K562 (cell line): ENCODE measurements around the gene IARS1. TPM values are rescaled to one million over a fixed set of nuclear protein-coding genes. Genes with fewer than 3 reads are reported as not detected.

Experiments
- ATAC-seq: fragments of 200-7000 bp; cut with Tn5 transposase; 3 replicates; pipeline ENCODE4 v1.9.1; 2020; ENCODE audit warnings: moderate library complexity
- BruUV-seq: library from RNA; stranded (reverse); fragments of 400-500 nt; replicated peaks from 2 replicates; lab custom pipeline; 2021; lab: Mats Ljungman, UMichigan
- CTCF ChIA-PET: fragments of 300-600 bp; formaldehyde crosslinking; extraction: SDS; loops from one replicate; lab custom pipeline; 2021; ENCODE audit warnings: low intra/inter-chr PET ratio; lab: Yijun Ruan, JAX
- POLR2A ChIA-PET: fragments of 300-600, 350-650 bp; sonication (Branson Sonifier 250); formaldehyde crosslinking; extraction: SDS; loops from one replicate; lab custom pipeline; 2021; ENCODE audit warnings: antibody characterized with exemption, inconsistent platforms; lab: Yijun Ruan, JAX
- DNase-seq, 4 experiments: peaks; one replicate each; pipeline versions ENCODE4 v3.0.0 to v3.0.0-alpha.2; 2011 to 2018; ENCODE audit warnings: low spot score in 3 of 4, mixed read lengths in 3 of 4; ENCODE audit errors: extremely low read depth in 1 of 4
- FAIRE-seq: peaks from 2 replicates; lab custom pipeline; 2011; peaks lifted over from hg19 to GRCh38; lab: Jason Lieb, UNC
- H2AFZ ChIP-seq: 2 replicates; pipeline ENCODE4 v1.6.0; 2011; ENCODE audit warnings: low read depth, low read length, control low read depth, inconsistent platforms
- H3K27ac ChIP-seq: fragments of 200-600 bp; 3 replicates; pipeline ENCODE4 v1.8.0; 2011; ENCODE audit warnings: low read depth, mild to moderate bottlenecking, control low read depth, inconsistent platforms, low read length, moderate library complexity, mixed read lengths; ENCODE audit errors: extremely low read depth
- H3K27me3 ChIP-seq, 2 experiments: fragments of 300-600 bp in 1 of 2; 2 replicates in 1 of 2; 3 replicates in 1 of 2; pipeline versions ENCODE4 v1.6.0 to v1.8.0; 2011; ENCODE audit warnings: inconsistent platforms in 2 of 2, low read length in 2 of 2, mild to moderate bottlenecking in 1 of 2, mixed read lengths in 1 of 2, moderate library complexity in 1 of 2; ENCODE audit not compliant: control insufficient read depth in 2 of 2, insufficient read depth in 2 of 2
- H3K36me3 ChIP-seq: fragments of 300-600 bp; 3 replicates; pipeline ENCODE4 v1.8.0; 2011; ENCODE audit warnings: mild to moderate bottlenecking, low read length, inconsistent platforms; ENCODE audit not compliant: control insufficient read depth, insufficient read depth
- H3K4me1 ChIP-seq, 2 experiments: fragments of 200-600 bp in 1 of 2; replicated peaks in 1 of 2; 2 replicates in 1 of 2; 3 replicates in 1 of 2; pipeline versions ENCODE4 v1.5.1 to v1.8.0; 2011; ENCODE audit warnings: inconsistent platforms in 2 of 2, low read length in 2 of 2, mild to moderate bottlenecking in 1 of 2, mixed read lengths in 1 of 2, moderate library complexity in 1 of 2; ENCODE audit not compliant: control insufficient read depth in 2 of 2, insufficient read depth in 2 of 2
- H3K4me2 ChIP-seq: 2 replicates; pipeline ENCODE4 v1.6.1; 2011; ENCODE audit warnings: low read length, control low read depth, inconsistent platforms, mixed read lengths; ENCODE audit not compliant: insufficient read depth
- H3K4me3 ChIP-seq: fragments of 200-600 bp; sonication (generic), shearing (Covaris generic); 2 replicates; pipeline ENCODE4 v1.5.1; 2016; ENCODE audit warnings: control low read depth, inconsistent platforms
- H3K79me2 ChIP-seq: fragments of 200-600 bp; 3 replicates; pipeline ENCODE4 v1.8.0; 2011; ENCODE audit warnings: low read length, inconsistent platforms; ENCODE audit not compliant: control insufficient read depth, insufficient read depth
- H3K9ac ChIP-seq, 2 experiments: 2 replicates each; pipeline versions ENCODE4 v1.6.0 to v1.6.1; 2011; ENCODE audit warnings: low read depth in 2 of 2, low read length in 2 of 2, control low read depth in 1 of 2, inconsistent platforms in 1 of 2, mild to moderate bottlenecking in 1 of 2, mixed read lengths in 1 of 2; ENCODE audit not compliant: insufficient read depth in 1 of 2
- H3K9me1 ChIP-seq: one replicate; pipeline ENCODE4 v1.6.0; 2011; ENCODE audit warnings: inconsistent platforms, mild to moderate bottlenecking, low read length, moderate library complexity; ENCODE audit not compliant: control insufficient read depth, insufficient read depth
- H3K9me3 ChIP-seq: replicated peaks from 2 replicates; pipeline ENCODE4 v1.5.1; 2011; ENCODE audit warnings: low read depth, low read length, inconsistent platforms; ENCODE audit not compliant: control insufficient read depth, insufficient read depth
- H4K20me1 ChIP-seq: replicated peaks from 2 replicates; pipeline ENCODE4 v1.6.1; 2011; ENCODE audit warnings: low read length, inconsistent platforms, mixed read lengths; ENCODE audit not compliant: control insufficient read depth, insufficient read depth
- ARNT ChIP-seq, 2 experiments: fragments of 450-650 bp; IDR thresholded peaks; 2 replicates each; pipeline ENCODE4 v1.6.1; 2016; ENCODE audit warnings: mild to moderate bottlenecking in 1 of 2
- FOS ChIP-seq: IDR thresholded peaks from 3 replicates; pipeline ENCODE4 v1.6.1; 2011; ENCODE audit not compliant: insufficient read length; ENCODE audit errors: extremely low read depth
- FOXM1 ChIP-seq, 2 experiments: fragments of 450-650 bp in 1 of 2; sonication (generic) in 1 of 2; formaldehyde crosslinking in 1 of 2; IDR thresholded peaks; 2 replicates each; pipeline versions ENCODE4 v1.6.1 to v1.9.0; 2017 to 2022; ENCODE audit warnings: low read depth in 2 of 2, mild to moderate bottlenecking in 2 of 2, missing genetic modification reagents in 1 of 2, moderate library complexity in 1 of 2
- ID3 ChIP-seq, 2 experiments: fragments of 250-450 bp in 1 of 2; fragments of 450-650 bp in 1 of 2; sonication (Bioruptor Pico) in 1 of 2; IDR thresholded peaks; 2 replicates each; pipeline versions ENCODE4 v1.6.1 to v1.8.0; 2016 to 2021; ENCODE audit warnings: mild to moderate bottlenecking in 2 of 2, moderate library complexity in 2 of 2, missing compliant biosample characterization in 1 of 2, missing genetic modification characterization in 1 of 2
- MEIS2 ChIP-seq: fragments of 450-650 bp; IDR thresholded peaks from 2 replicates; pipeline ENCODE4 v1.6.1; 2014; ENCODE audit warnings: mild to moderate bottlenecking; ENCODE audit not compliant: partially characterized antibody
- MYBL2 ChIP-seq, 2 experiments: fragments of 450-650 bp in 1 of 2; sonication (generic) in 1 of 2; formaldehyde crosslinking in 1 of 2; IDR thresholded peaks; 2 replicates each; pipeline versions ENCODE4 v1.6.1 to v1.8.1; 2017 to 2022; ENCODE audit warnings: borderline replicate concordance in 1 of 2, inconsistent platforms in 1 of 2, low read depth in 1 of 2, mild to moderate bottlenecking in 1 of 2, missing genetic modification reagents in 1 of 2, moderate library complexity in 1 of 2
- NR2C1 ChIP-seq, 2 experiments: fragments of 450-650 bp; IDR thresholded peaks; 2 replicates each; pipeline ENCODE4 v1.6.1; 2017; ENCODE audit warnings: mild to moderate bottlenecking in 2 of 2, antibody characterized with exemption in 1 of 2, inconsistent platforms in 1 of 2, missing compliant biosample characterization in 1 of 2, missing genetic modification characterization in 1 of 2
- PCBP2 ChIP-seq: fragments of 200-400 bp; formaldehyde crosslinking; IDR thresholded peaks from 2 replicates; pipeline ENCODE4 v1.6.1; 2018; ENCODE audit warnings: low read length, low read depth, mild to moderate bottlenecking, moderate library complexity; ENCODE audit not compliant: poor library complexity, severe bottlenecking
- SIRT6 ChIP-seq: IDR thresholded peaks from one replicate; pipeline ENCODE4 v1.6.1; 2012; ENCODE audit warnings: low read depth, mild to moderate bottlenecking, control low read depth, inconsistent platforms, low read length, moderate library complexity
- XRCC3 ChIP-seq: fragments of 450-650 bp; IDR thresholded peaks from 2 replicates; pipeline ENCODE4 v1.6.1; 2017; ENCODE audit warnings: mild to moderate bottlenecking, moderate library complexity
- ZBTB8A ChIP-seq: fragments of 450-650 bp; IDR thresholded peaks from 2 replicates; pipeline ENCODE4 v1.6.1; 2018; ENCODE audit warnings: mild to moderate bottlenecking, moderate library complexity; ENCODE audit not compliant: partially characterized antibody
- WGBS: fragments of 100-300 bp; shearing (Covaris generic); methylation state at CpG from one replicate; pipeline ENCODE4 v1.1.6; 2016; ENCODE audit warnings: low coverage, mixed read lengths; ENCODE audit not compliant: insufficient coverage; ENCODE audit errors: missing lambda C conversion rate; 5-methylcytosine and 5-hydroxymethylcytosine counted together
- in situ Hi-C: fragments of 300-500 bp; cut with MboI; formaldehyde crosslinking; loops from 4 replicates; pipeline ENCODE4 v1.15.0; 2018; ENCODE audit warnings: inconsistent platforms, mixed read lengths
- intact Hi-C: fragments of 100-400 bp; cut with micrococcal nuclease; formaldehyde crosslinking; loops from 2 replicates; pipeline ENCODE4 v1.14.2; 2022
- polyA plus RNA-seq, 8 experiments: library from polyadenylated mRNA; depleted of rRNA in 4 of 8; stranded (reverse) in 5 of 8; unstranded in 3 of 8; fragments of >200 nt; fragmentation: Nextera tagmentation in 2 of 8; fragmentation: Illumina TruSeq in 1 of 8; extraction: Ambion mirVana in 2 of 8; extraction: Trizol in 1 of 8; gene quantifications; 2 replicates each; pipeline versions ENCODE4 v1.2.1 to v1.2.3, GENCODE V29; 2011 to 2014; ENCODE audit warnings: inconsistent platforms in 1 of 8, missing spikeins in 1 of 8
- total RNA-seq, 7 experiments: library from RNA; depleted of rRNA in 6 of 7; stranded (reverse); fragments of >200 nt in 6 of 7; fragmentation: Illumina TruSeq in 2 of 7; extraction: Trizol in 2 of 7; gene quantifications; 2 replicates each; pipeline versions ENCODE4 v1.2.1 to v1.2.3, GENCODE V29; 2011 to 2021; ENCODE audit warnings: low replicate concordance in 1 of 7
- TF ChIP-seq, protein P1 (sequence below), 2 experiments: IDR thresholded peaks in 1 of 2; conservative IDR thresholded peaks in 1 of 2; 2 replicates each; pipeline ENCODE4 v1.6.1; 2016; ENCODE audit warnings: low read depth in 2 of 2, mild to moderate bottlenecking in 1 of 2, missing compliant biosample characterization in 1 of 2, missing genetic modification characterization in 1 of 2, moderate library complexity in 1 of 2
- TF ChIP-seq, protein P2 (sequence below), 2 experiments: fragments of 450-650 bp; IDR thresholded peaks; 2 replicates each; pipeline ENCODE4 v1.6.1; 2016

Gene IARS1
- total and polyA plus RNA-seq, 9 of the 15 experiments (the other 6 are each of a cell fraction or from before 2014, with no cell fraction given), result 119 to 371 (median 234) TPM

- intact Hi-C loops, result loop anchor here (2.0 kb wide), 1 partner anchor 32 kb away; the partner anchor contains the start of genes CENPP and NOL8
- H3K4me2 ChIP-seq, result peak overlapping the region; percentile 100
- FAIRE-seq (no peak), DNase-seq (peak in 1 of 4 experiments; percentile 31), ATAC-seq (peak; percentile 1; the same call in 2 of the 3 replicates)
- peaks cover 7 to 23% of the 10 kb centered on the region in 2 experiments for H3K4me1 ChIP-seq
- H3K9me1 ChIP-seq, result peaks cover 4% of the 10 kb centered on the region
- WGBS, result 4% methylated on average over 8 of the region's 8 CpGs
- H4K20me1 ChIP-seq, result peaks cover 5% of the 10 kb centered on the region
- H3K9ac ChIP-seq, result peak overlapping the region; percentile 96 to 100
- H3K4me3 ChIP-seq, result peak overlapping the region; percentile 70
- TSS peak; percentile 52 for BruUV-seq
- H2AFZ ChIP-seq, result peak overlapping the region; percentile 80; the same call in 1 of the 2 replicates
- ChIA-PET POLR2A (interaction anchor here (0.6 to 3.7 kb wide), 9 partner anchors 10 to 1071 kb away, joined by 3 to 58 read pairs (median 3); partner anchors contain the start of genes CENPP and ECM2), CTCF (no interaction called here)
- no peaks in the 10 kb centered on the region for H3K9me3 ChIP-seq
- no peaks in the 10 kb centered on the region for H3K27me3 ChIP-seq
- H3K36me3 ChIP-seq, result peaks cover 69% of the 10 kb centered on the region
- peaks cover 86% of the 10 kb centered on the region for H3K79me2 ChIP-seq
- H3K27ac ChIP-seq, result peak overlapping the region; percentile 97
- in situ Hi-C loops, result no loop called here
- TF ChIP-seq, protein P1, sequence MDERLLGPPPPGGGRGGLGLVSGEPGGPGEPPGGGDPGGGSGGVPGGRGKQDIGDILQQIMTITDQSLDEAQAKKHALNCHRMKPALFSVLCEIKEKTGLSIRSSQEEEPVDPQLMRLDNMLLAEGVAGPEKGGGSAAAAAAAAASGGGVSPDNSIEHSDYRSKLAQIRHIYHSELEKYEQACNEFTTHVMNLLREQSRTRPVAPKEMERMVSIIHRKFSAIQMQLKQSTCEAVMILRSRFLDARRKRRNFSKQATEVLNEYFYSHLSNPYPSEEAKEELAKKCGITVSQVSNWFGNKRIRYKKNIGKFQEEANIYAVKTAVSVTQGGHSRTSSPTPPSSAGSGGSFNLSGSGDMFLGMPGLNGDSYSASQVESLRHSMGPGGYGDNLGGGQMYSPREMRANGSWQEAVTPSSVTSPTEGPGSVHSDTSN (CRISPR knock-in tag; IDR thresholded peaks at IDR 0.05; ENCODE audit: low read depth), result no peak
- TF ChIP-seq, protein P1 (tag; conservative IDR thresholded peaks at IDR 0.05; ENCODE audit: low read depth), result peak; percentile 63
- TF ChIP-seq PCBP2, result no peak
- 0 out of 4 replicates have a peak, but pooled peaks of 1 of the 2 experiments have one; percentile 33 for TF ChIP-seq ARNT (IDR thresholded peaks at IDR 0.05)
- TF ChIP-seq ZBTB8A, result peak; percentile 37
- TF ChIP-seq MEIS2, result peak; percentile 53
- TF ChIP-seq FOXM1 (IDR thresholded peaks at IDR 0.05; ENCODE audit: low read depth), result no peak
- no peak for TF ChIP-seq FOXM1 (CRISPR knock-in tag; IDR thresholded peaks at IDR 0.05; ENCODE audit: low read depth)
- no peak for TF ChIP-seq SIRT6
- no peak for TF ChIP-seq FOS
- TF ChIP-seq MYBL2 (IDR thresholded peaks at IDR 0.05; ENCODE audit: low read depth), result 0 out of 2 replicates have a peak, but pooled peaks have one; percentile 17
- TF ChIP-seq MYBL2 (CRISPR knock-in tag; IDR thresholded peaks at IDR 0.05; ENCODE audit: borderline replicate concordance), result no peak
- no peak for TF ChIP-seq ID3 (CRISPR knock-in tag; IDR thresholded peaks at IDR 0.05)
- 0 out of 2 replicates have a peak, but pooled peaks have one; percentile 18 for TF ChIP-seq ID3 (tag; IDR thresholded peaks at IDR 0.05)
- peak; percentile 14; the same call in 1 of the 2 replicates for TF ChIP-seq NR2C1 (IDR thresholded peaks at IDR 0.05)
- TF ChIP-seq NR2C1 (tag; IDR thresholded peaks at IDR 0.05), result no peak
- TF ChIP-seq, protein P2, sequence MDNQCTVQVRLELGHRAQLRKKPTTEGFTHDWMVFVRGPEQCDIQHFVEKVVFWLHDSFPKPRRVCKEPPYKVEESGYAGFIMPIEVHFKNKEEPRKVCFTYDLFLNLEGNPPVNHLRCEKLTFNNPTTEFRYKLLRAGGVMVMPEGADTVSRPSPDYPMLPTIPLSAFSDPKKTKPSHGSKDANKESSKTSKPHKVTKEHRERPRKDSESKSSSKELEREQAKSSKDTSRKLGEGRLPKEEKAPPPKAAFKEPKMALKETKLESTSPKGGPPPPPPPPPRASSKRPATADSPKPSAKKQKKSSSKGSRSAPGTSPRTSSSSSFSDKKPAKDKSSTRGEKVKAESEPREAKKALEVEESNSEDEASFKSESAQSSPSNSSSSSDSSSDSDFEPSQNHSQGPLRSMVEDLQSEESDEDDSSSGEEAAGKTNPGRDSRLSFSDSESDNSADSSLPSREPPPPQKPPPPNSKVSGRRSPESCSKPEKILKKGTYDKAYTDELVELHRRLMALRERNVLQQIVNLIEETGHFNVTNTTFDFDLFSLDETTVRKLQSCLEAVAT (IDR thresholded peaks at IDR 0.05), result peak in 1 of 2 experiments; percentile 41; a peak in 1 of 4 replicates
- TF ChIP-seq XRCC3, result 0 out of 2 replicates have a peak, but pooled peaks have one; percentile 54
These were observed 991 bp downstream of the IARS1 start for GRCh38 chr9:92292338-92293074.
